Measurements from ENCODE around the gene FAM187B.

FAM187B gene

DNA sequence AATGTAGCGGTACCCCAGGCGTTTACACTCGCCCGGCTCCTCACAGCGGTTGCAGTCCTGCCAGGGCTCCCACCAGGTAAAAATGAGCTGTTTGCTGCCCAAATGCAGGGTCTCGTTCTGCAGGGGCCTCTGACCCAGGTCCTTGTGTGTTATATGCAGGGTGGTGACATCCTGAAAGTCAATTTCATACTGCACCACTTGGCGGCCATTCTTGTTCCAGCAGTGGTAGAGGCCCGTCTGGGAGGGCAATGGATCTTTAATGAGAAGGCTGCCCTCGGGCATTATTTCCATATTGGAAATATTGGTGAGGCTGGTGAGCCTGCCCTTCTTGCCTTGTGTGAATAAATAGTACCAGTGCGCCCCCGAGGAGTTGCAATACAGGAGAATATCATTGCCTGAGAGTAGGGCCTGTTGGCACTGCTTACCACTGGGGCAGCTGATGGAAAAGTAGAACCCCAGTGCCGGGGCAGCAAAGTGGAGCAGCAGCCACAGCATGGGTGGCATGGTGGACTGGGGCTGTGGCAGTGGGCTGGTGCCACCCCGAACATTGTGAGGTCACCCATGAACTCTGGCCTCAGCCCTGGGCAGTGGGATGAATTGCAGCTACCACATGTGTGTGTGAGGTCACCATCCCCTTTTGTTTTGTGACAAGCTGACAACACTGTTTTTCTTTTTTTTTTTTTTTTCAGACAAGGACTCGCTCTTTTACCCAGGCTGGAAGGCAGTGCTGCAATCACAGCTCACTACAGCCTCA is at the start of gene FAM187B:
FAM187B (minus strand) TSS at position 563 of the 754 bp plus-strand sequence; CDS start at position 504, 59 bp downstream.
- TF ChIP-seq, protein P1, sequence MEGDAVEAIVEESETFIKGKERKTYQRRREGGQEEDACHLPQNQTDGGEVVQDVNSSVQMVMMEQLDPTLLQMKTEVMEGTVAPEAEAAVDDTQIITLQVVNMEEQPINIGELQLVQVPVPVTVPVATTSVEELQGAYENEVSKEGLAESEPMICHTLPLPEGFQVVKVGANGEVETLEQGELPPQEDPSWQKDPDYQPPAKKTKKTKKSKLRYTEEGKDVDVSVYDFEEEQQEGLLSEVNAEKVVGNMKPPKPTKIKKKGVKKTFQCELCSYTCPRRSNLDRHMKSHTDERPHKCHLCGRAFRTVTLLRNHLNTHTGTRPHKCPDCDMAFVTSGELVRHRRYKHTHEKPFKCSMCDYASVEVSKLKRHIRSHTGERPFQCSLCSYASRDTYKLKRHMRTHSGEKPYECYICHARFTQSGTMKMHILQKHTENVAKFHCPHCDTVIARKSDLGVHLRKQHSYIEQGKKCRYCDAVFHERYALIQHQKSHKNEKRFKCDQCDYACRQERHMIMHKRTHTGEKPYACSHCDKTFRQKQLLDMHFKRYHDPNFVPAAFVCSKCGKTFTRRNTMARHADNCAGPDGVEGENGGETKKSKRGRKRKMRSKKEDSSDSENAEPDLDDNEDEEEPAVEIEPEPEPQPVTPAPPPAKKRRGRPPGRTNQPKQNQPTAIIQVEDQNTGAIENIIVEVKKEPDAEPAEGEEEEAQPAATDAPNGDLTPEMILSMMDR (IDR thresholded peaks at IDR 0.05; ENCODE audit: insufficient read depth, low read depth, low read length, missing control alignments), result no peak
- DNase-seq (ENCODE audit: low read depth), result no peak
- H3K4me3 ChIP-seq (ENCODE audit: low read depth, low read length), result no peak within 1 kb of the TSS

DNA sequence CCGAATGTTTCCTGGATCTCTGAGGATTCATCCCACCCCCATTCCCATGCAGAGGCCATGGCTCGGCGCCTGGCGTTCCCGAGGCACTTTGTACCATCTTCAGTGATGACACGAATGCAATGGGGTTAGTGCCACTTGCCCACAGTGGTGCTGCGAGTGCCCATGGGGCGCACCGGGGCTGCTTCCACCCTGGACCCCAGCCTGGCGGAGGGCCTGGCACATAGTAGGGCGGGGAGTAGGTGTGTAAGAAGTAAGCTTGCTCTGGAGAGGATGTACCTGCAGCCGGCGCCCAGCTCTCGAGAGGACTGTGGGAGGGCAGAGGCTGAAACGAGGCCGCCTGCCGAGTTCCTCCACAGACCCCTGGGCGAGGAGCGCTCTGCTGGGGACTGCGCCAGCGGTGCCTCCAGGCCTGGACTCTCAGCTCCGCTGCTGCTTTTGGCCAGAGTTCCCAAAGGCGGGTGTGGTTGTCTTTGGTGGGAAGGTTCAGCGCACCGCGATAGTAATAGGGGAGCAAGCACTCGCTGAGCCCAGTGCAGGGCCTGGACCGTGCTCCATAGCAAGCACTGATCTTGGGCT is 48.3 kb upstream of the FAM187B start:
- no peak overlapping the region for H3K4me3 ChIP-seq (ENCODE audit: low read depth, low read length)
- no peak for DNase-seq (ENCODE audit: low read depth)
- TF ChIP-seq, protein P1 (IDR thresholded peaks at IDR 0.05; ENCODE audit: insufficient read depth, low read depth, low read length, missing control alignments), result no peak

DNA sequence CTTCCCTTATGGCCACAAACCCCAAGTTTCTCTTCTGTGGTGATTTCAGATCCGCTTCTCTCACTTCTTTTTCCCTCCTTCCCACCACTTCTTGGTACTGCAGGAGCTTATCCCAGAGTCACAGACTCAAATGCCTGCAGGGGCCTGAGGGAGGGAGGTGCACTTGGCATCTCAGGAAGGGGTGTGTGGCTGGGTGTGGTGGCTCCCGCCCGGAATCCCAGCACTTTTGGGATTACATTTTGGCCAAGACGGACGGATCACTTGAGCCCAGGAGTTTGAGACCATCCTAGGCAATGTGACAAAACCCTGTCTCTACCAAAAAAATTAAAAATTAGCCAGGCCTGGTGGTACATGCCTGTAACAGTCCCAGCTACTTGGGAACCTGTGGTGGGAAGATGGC is 45.8 kb upstream of the FAM187B start:
- no peak for DNase-seq (ENCODE audit: low read depth)
- TF ChIP-seq, protein P1 (IDR thresholded peaks at IDR 0.05; ENCODE audit: insufficient read depth, low read depth, low read length, missing control alignments), result no peak
- no peak overlapping the region for H3K4me3 ChIP-seq (ENCODE audit: low read depth, low read length)

DNA sequence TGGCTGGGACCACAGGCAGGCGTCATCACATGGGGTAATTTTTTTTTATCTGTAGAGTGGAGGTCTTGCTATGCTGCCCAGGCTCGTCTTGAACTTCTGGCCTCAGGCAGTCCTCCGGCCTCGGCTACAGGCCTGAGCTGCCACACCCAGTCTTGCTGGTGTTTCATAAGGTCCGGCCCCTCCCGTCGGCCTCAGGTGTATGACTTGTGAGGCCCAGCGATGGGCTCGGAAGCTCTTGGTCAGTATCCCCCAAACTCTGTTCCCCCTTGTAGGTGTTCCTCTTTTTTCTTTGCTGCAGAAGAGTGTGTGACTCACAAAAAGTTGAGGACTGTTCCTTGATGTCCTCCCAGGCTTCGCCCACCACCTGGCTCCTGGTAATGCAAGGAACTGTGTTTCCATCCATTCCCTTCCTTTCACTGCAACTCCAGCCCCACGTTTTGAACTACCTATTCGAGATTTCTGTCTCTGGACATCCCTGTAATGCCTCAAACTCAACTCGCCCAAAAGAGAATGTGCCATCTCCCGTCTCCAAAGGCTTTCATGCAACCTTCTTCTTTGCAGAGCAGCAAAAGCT is 45.2 kb upstream of the FAM187B start:
- TF ChIP-seq, protein P1 (IDR thresholded peaks at IDR 0.05; ENCODE audit: insufficient read depth, low read depth, low read length, missing control alignments), result no peak
- DNase-seq (ENCODE audit: low read depth), result no peak
- H3K4me3 ChIP-seq (ENCODE audit: low read depth, low read length), result no peak overlapping the region

DNA sequence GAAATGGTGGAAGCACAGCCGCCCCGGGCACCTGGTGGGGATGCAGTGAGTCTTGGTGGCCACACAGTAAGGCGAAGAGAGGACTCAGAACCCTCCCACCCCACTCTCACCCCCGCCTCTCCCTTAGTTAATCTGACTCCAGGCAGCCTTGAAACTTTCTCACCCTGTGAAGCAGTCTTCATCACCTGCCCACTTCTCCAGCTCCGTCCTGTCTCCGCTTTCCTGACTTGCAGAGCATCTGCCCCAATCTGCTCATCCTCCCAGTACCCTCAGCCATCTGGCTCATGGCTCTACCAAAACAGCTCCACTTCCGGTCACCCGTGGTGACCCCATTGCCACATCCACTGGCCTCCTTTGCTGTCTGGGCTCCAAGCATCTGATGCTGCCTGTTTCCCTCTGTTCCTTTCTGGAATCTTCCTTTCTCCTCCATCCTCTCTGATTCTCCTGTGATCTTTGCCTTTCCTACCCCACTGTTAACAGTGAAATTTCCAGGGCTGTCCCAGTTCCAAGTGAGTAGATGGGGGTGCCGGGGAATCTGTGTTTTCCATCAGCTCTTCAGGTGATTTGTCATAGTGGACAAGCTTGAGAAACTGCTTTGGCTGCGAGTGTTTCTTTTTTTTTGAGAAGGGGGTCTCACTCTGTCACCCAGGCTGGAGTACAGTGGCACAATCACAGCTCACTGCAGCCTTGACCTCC is 44.6 kb upstream of the FAM187B start:
- no peak for DNase-seq (ENCODE audit: low read depth)
- H3K4me3 ChIP-seq (ENCODE audit: low read depth, low read length), result no peak overlapping the region
- TF ChIP-seq, protein P1 (IDR thresholded peaks at IDR 0.05; ENCODE audit: insufficient read depth, low read depth, low read length, missing control alignments), result no peak

DNA sequence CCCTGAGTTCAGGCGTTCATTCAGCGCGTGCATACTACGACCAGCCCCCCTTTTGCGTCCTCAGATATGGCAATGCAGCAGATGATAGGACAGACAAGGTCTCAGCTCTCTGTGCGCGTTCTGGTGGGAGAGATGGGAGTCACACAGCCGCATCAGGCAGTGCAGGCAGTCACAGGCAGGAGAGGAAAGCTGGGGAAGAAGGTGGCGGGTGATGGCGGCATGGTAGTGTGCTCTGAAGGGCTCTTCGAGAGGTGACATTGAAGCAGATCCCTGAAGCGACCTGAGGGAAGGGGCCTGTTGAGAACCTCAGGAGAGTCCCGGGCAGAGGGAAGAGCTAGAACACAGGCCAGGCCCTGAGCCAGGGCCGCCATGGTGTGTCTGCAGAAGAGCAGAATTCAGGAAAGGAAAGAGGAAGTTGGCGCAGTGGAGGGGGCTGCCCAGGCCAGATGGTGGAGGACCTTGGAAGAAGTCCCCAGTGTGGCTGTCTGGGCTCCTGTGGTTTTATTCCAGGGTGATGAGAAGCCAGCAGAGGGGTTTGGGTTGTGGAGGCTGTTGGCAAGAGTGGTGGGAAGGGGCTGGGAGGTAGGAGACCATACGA is 43.7 kb upstream of the FAM187B start:
- DNase-seq (ENCODE audit: low read depth), result no peak
- no peak overlapping the region for H3K4me3 ChIP-seq (ENCODE audit: low read depth, low read length)
- TF ChIP-seq, protein P1 (IDR thresholded peaks at IDR 0.05; ENCODE audit: insufficient read depth, low read depth, low read length, missing control alignments), result no peak

Data from GM12865 (cell line).